Inflammatory macrophage treated with lipopolysaccharide for 4 hours (primary cell): ENCODE data around the gene SYP.
A peak's percentile ranks its signal among the peaks of the same experiment; 100 is the strongest.

Experiments used
- DNase-seq: peaks from one replicate; pipeline ENCODE4 v3.0.0-alpha.2; 2020

Gene SYP

GRCh38 chrX:49199906-49200771 is at the start of gene SYP:
SYP (minus strand) TSS chrX:49200193; CDS start chrX:49200186, 7 bp downstream.
- DNase-seq, result peak; percentile 76

GRCh38 chrX:49249616-49250015 is 49.6 kb upstream of the SYP start:
- no peak for DNase-seq

DNA sequence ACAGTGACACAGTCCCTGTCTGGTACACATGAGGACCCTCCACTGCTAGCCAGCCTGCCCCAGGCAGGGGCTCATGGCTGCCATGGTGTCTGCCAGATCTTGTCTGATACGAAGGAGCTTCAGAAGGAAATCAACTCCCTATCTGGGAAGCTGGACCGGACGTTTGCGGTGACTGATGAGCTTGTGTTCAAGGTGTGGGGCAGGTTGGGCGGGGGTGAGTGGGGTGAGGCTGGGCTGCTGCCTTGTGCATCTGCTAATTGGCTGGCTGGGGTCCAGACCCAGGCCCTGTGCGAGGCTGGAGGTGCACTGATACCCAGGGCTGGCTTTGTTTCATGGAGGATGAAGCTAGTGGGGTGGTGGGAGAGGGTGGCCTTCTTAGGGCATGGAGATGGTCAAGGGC is 49.1 kb upstream of the SYP start:
- DNase-seq, result no peak

- no peak for DNase-seq
These were observed 48.2 kb upstream of the SYP start for GRCh38 chrX:49247916-49248811.

GRCh38 chrX:49247346-49247745 is 47.4 kb upstream of the SYP start:
- no peak for DNase-seq

DNA sequence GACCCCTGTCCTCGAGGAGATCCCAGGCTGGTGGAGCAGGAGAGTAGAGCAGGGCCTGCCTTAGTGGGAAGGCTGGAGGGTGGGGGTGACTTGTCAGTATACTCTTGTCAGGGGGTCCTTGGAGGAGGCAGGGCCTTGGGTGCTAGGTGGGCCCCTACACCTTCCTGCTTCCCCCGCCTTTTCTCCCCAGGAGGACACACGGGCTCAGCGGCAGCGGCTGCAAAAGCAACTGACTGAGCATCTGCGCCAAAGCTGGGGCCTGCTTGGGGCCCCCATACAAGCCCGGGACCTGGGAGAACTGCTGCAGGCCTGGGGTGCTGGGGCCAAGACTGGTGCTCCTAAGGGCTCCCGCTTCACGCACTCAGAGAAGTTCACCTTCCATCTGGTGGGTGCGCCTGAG is 46.5 kb upstream of the SYP start:
- DNase-seq, result no peak

GRCh38 chrX:49244207-49244606 is 44.2 kb upstream of the SYP start:
- DNase-seq, result no peak

- no peak for DNase-seq
These were observed 43.2 kb upstream of the SYP start for GRCh38 chrX:49243166-49243565.

GRCh38 chrX:49242545-49243066 is 42.6 kb upstream of the SYP start:
- DNase-seq, result no peak

DNA sequence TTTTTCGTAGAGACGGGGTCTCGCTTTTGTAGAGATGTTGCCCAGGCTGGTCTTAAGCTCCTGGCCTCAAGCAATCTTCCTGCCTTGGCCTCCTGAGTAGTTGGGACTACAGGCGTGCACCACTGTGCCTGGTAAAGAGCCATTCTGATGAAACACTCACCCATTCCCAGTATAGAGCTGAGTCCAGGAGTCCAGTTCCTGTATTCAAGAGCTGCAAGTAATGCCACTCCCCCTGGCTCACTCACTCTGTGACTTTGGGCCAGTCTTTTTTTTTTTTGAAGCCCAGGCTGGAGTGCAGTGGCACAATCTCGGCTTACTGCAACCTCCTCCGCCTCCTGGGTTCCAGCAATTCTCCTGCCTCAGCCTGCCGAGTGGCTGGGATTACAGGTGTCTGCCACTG is 38.7 kb upstream of the SYP start:
- peak; percentile 26 for DNase-seq

DNA sequence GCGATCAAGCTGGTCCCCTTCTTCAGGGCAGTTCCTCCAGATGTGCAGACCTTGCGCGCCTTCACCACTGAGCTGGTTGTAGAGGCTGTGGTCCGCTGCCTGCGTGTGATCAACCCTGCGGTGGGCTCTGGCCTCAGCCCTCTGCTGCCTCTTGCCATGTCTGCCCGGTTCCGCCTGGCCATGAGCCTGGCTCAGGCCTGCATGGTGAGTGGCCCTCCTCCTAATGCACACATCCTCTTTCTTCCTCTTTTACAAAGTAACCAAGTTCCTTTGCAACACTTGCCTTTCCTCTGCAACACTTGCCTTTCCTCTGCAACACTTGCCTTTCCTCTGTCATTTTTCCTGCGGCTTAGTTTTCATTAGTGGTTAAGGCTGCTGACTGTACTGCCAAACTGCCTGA is 37.1 kb upstream of the SYP start:
- DNase-seq, result peak; percentile 78

- DNase-seq, result no peak
These were observed 34.0 kb upstream of the SYP start for GRCh38 chrX:49233887-49234555.

DNA sequence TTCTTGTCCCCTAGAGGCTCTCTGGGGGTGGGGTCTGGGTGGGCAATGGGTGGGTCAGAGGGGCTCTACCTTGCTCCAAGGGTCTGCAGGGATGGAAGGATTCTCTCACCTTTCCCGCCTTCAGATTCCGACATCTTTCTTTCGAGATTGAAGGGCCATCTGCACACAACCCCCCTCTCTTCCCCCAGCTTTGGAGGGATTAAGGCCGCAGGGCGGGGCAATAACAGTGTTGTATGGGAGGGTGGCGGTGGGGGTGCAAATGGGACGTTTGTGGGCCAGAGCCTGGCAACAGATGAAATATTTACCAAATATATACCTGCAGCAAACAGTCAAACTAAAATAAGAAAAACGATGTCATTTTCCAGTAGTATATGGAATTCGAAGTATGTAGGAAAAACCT is 33.2 kb upstream of the SYP start, which contains the start of gene CACNA1F:
Gene CACNA1F, minus strand, starts transcription at position 165 of the 400 bp plus-strand sequence. Its CDS starts 31 bp downstream, at position 134.
- DNase-seq, result no peak

DNA sequence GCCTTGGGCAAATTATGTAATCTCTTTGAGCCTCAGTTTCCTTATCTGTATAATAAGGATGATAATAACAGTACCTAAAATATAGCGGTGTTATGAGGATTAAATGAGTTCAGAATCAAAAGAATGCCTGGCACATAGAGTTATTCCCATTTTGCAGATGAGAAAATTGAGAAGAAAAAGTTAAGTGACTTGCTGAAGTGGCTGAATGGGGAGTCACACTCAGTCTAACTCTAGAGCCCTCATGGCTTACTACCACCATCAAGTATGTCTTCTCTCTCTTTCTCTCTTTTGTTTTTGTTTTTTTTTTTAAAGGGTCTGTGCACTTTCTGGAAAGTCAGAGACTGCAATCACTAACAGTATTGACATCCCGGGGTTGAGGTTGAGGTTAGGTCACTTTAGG is 32.5 kb upstream of the SYP start:
- DNase-seq, result no peak

GRCh38 chrX:49231333-49232000 is 31.5 kb upstream of the SYP start:
- DNase-seq, result no peak

DNA sequence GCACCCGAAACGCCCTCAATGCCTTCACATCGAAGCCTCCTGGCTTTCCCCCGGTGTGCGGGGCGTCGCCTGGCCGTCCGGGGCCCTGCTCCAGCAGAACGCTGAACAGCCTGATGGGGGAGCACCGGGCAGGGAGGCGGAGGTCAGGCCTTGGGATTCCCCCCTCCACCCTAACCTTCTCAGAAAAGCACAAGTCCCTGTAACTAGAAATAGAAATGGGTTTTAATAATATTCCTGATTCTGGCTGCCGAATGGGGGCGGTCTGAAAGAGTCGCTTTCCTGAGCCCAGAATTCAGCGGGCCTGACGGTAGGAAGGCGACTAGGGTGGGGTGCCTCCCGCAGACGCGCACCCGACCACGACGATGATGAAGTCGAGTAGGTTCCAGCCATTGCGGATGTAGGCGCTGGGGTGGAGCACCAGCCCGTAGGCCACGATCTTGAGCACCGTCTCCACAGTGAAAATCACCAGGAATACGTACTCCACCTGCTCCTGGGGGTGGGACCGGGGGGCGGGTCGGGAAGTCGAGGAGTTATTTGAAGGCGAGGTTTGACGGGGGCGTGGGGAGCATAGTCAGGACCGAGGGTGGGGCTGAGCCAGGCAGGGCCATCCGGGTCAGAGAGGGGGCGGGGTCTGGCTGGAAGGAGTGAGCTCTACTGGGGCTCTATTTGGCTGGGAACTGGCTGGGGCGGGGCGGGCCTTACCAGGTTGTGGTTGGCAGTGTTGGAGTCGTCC is 30.7 kb upstream of the SYP start:
- peak; percentile 65 for DNase-seq

DNA sequence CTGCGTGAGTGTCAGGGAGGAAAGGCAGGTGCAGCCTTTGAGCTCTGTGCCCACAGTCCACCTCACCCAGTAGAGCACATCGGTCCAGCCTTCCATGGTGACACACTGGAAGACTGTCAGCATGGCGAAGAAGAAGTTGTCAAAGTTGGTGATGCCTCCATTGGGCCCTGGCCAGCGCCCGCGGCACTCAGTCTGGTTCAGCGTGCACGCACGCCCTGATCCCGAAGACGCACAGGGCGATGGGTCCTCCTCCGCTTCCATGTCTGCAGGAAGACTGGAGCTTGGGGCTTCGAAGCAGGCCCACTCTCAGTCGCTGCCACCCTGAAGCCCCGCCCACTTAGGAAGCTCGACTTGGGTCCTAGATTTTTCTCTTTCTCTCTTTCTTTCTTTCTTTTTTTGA is 28.2 kb upstream of the SYP start:
- no peak for DNase-seq

- no peak for DNase-seq
These were observed 27.7 kb upstream of the SYP start for GRCh38 chrX:49227726-49228125.

GRCh38 chrX:49226946-49227345 is 27.0 kb upstream of the SYP start:
- DNase-seq, result no peak

- DNase-seq, result no peak
These were observed 25.9 kb upstream of the SYP start for GRCh38 chrX:49225858-49226257.

DNA sequence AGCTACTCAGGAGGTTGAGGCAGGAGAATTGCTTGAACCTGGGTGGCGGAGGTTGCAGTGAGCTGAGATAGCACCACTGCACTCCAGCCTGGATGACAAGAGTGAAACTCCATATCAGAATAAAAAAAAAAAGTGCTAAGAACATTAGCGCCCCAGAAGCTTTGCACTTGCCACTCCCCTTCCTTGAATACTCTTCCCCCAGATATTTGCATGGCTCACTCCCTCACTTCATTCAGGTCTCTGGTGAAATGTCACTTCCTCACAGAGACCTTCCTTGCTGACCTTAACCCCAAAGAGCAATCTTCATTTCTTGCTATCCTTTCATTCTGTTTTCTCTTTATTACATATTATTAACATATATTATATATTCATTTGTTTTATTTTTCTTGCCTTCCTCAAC is 21.9 kb upstream of the SYP start:
- no peak for DNase-seq

- no peak for DNase-seq
These were observed 20.1 kb upstream of the SYP start for GRCh38 chrX:49220100-49220499.
